Natural killer cell (primary cell): Measurements from ENCODE around the gene PMM2. TPM values are rescaled to one million over a fixed set of nuclear protein-coding genes. Genes with fewer than 3 reads are reported as not detected.
"Not testable (repeated sequence)": the region's sequence is repeated elsewhere in the genome, so short reads cannot be mapped to it uniquely, and the experiment has no call there.

Experiments
- ATAC-seq, 3 donors: fragments of 150-1000 bp in 2 of 3; fragments of 200-7000 bp in 1 of 3; cut with Tn5 transposase; 1 replicate in 1 of 3; 2 replicates in 2 of 3; pipeline ENCODE4 v1.10.0; 2021; ENCODE audit warnings: mild to moderate bottlenecking in 2 of 3, moderate library complexity in 2 of 3
- DNase-seq, 2 donors: peaks; one replicate each; pipeline versions ENCODE4 v3.0.0 to v3.0.0-alpha.2; 2013 to 2021; ENCODE audit warnings: mixed read lengths in 1 of 2
- H3K27ac ChIP-seq: one replicate; pipeline ENCODE4 v1.5.1; 2013; ENCODE audit warnings: mild to moderate bottlenecking, low read length
- H3K27me3 ChIP-seq: one replicate; pipeline ENCODE4 v1.6.1; 2013; ENCODE audit warnings: low read length; ENCODE audit not compliant: control insufficient read depth, insufficient read depth
- H3K36me3 ChIP-seq: one replicate; pipeline ENCODE4 v1.6.1; 2013; ENCODE audit warnings: low read length; ENCODE audit not compliant: control insufficient read depth, insufficient read depth
- H3K4me1 ChIP-seq: one replicate; pipeline ENCODE4 v1.6.1; 2013; ENCODE audit warnings: low read length; ENCODE audit not compliant: control insufficient read depth, insufficient read depth
- H3K4me3 ChIP-seq: one replicate; pipeline ENCODE4 v1.5.1; 2013; ENCODE audit warnings: low read length
- H3K9me3 ChIP-seq: one replicate; pipeline ENCODE4 v1.6.1; 2013; ENCODE audit warnings: low read length; ENCODE audit not compliant: control insufficient read depth, insufficient read depth
- H3K27ac Mint-ChIP-seq, 2 donors: one replicate each; pipeline ENCODE4 v1.8.0; 2022; ENCODE audit warnings: mild to moderate bottlenecking in 2 of 2, mixed read lengths in 2 of 2, moderate library complexity in 1 of 2
- H3K27me3 Mint-ChIP-seq, 2 donors: one replicate each; pipeline ENCODE4 v1.8.0; 2022; ENCODE audit warnings: low read depth in 2 of 2, mixed read lengths in 2 of 2
- H3K36me3 Mint-ChIP-seq: one replicate; pipeline ENCODE4 v1.8.0; 2022; ENCODE audit warnings: mixed read lengths
- H3K4me1 Mint-ChIP-seq, 2 donors: one replicate each; pipeline ENCODE4 v1.8.0; 2022; ENCODE audit warnings: mixed read lengths in 2 of 2
- H3K4me3 Mint-ChIP-seq: one replicate; pipeline ENCODE4 v1.8.0; 2022; ENCODE audit warnings: mild to moderate bottlenecking, moderate library complexity, mixed read lengths
- H3K9me3 Mint-ChIP-seq, 2 donors: one replicate each; pipeline ENCODE4 v1.8.0; 2022; ENCODE audit warnings: mixed read lengths in 2 of 2
- WGBS: methylation state at CpG from one replicate; pipeline ENCODE4 v1.1.7; 2013; ENCODE audit warnings: missing lambda C conversion rate; ENCODE audit not compliant: insufficient coverage; 5-methylcytosine and 5-hydroxymethylcytosine counted together
- intact Hi-C: fragments of 100-400 bp; cut with micrococcal nuclease; formaldehyde crosslinking; loops from one replicate; pipeline ENCODE4 v1.14.2; 2022
- total RNA-seq, 4 donors: library from RNA; stranded (reverse); fragments of 120-200 nt in 1 of 4; gene quantifications; one replicate each; pipeline versions ENCODE4 v1.2.3 to v1.2.4, GENCODE V29; 2013 to 2022
- TF ChIP-seq, protein P1 (sequence below): fragments of 200-600 bp; IDR thresholded peaks from one replicate; pipeline ENCODE4 v1.8.0; 2022; ENCODE audit warnings: antibody characterized with exemption

PMM2 gene
- total RNA-seq, 3 donors from 2014 or later (not counting 1 experiment from before 2014, with no cell fraction given), result 33.4 to 37.6 (median 36.4) TPM

DNA sequence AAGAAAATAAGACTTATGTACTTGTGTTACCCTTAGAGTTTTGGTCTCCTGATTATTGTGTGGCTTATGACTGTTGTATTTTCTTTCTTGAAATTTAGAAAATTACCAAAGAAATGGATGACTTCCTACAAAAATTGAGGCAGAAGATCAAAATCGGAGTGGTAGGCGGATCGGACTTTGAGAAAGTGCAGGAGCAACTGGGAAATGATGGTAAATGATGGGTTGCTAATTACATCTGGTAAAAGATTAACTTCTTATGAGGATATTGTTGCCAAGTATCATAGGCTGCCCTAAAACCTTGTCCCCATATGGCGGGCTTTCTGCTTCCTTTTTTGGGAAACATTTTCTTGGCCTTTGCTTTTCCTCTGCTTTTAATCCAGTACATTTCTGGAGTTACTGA lies 4.1 kb downstream of the PMM2 start:
- Mint-ChIP-seq H3K4me1 (peaks cover 33% of the 10 kb centered on the region in 2 donors), H3K27me3 (no peaks in the 10 kb centered on the region), H3K27ac (no peak overlapping the region), H3K9me3 (no peaks in the 10 kb centered on the region), H3K36me3 (peaks cover 7% of the 10 kb centered on the region), H3K4me3 (no peak overlapping the region)
- no peak overlapping the region for H3K4me3 ChIP-seq
- no peaks in the 10 kb centered on the region for H3K9me3 ChIP-seq
- peaks cover 33% of the 10 kb centered on the region for H3K36me3 ChIP-seq
- TF ChIP-seq, protein P1, sequence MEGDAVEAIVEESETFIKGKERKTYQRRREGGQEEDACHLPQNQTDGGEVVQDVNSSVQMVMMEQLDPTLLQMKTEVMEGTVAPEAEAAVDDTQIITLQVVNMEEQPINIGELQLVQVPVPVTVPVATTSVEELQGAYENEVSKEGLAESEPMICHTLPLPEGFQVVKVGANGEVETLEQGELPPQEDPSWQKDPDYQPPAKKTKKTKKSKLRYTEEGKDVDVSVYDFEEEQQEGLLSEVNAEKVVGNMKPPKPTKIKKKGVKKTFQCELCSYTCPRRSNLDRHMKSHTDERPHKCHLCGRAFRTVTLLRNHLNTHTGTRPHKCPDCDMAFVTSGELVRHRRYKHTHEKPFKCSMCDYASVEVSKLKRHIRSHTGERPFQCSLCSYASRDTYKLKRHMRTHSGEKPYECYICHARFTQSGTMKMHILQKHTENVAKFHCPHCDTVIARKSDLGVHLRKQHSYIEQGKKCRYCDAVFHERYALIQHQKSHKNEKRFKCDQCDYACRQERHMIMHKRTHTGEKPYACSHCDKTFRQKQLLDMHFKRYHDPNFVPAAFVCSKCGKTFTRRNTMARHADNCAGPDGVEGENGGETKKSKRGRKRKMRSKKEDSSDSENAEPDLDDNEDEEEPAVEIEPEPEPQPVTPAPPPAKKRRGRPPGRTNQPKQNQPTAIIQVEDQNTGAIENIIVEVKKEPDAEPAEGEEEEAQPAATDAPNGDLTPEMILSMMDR, result no peak
- intact Hi-C loops, result no loop called here
- DNase-seq, result no peak
- H3K27ac ChIP-seq, result no peak overlapping the region
- no peak for ATAC-seq
- no peaks in the 10 kb centered on the region for H3K27me3 ChIP-seq
- WGBS, result 97% methylated on average over 4 of the region's 4 CpGs
- peaks cover 15% of the 10 kb centered on the region for H3K4me1 ChIP-seq

DNA sequence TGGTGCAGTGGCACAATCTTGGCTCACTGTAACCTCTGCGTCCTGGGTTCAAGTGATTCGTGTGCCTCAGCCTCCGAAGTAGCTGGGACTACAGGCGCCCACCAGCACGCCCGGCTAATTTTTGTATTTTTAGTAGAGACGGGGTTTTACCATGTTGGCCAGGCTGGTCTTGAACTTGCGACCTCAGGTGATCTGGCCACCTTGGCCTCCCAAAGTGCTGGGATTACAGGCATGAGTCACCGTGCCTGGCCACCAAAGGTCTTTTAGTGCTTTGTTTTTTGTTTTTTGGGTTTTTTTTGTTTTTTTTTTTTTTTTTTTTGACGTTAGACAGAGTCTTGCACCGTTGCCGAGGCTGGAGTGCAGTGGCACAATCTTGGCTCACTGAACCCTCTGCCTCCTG lies 6.1 kb downstream of the PMM2 start:
- DNase-seq, H3K4me1 ChIP-seq, H3K27ac ChIP-seq, ATAC-seq, H3K27me3 ChIP-seq, H3K9me3 Mint-ChIP-seq, H3K27me3 Mint-ChIP-seq, H3K4me3 Mint-ChIP-seq, H3K9me3 ChIP-seq, H3K4me3 ChIP-seq, intact Hi-C loops, H3K27ac Mint-ChIP-seq: not testable (repeated sequence)
- Mint-ChIP-seq H3K36me3 (peaks cover 24% of the 10 kb centered on the region), H3K4me1 (peaks cover 13 to 14% of the 10 kb centered on the region in 2 donors)
- peaks cover 51% of the 10 kb centered on the region for H3K36me3 ChIP-seq
- 97% methylated on average over 12 of the region's 12 CpGs for WGBS

DNA sequence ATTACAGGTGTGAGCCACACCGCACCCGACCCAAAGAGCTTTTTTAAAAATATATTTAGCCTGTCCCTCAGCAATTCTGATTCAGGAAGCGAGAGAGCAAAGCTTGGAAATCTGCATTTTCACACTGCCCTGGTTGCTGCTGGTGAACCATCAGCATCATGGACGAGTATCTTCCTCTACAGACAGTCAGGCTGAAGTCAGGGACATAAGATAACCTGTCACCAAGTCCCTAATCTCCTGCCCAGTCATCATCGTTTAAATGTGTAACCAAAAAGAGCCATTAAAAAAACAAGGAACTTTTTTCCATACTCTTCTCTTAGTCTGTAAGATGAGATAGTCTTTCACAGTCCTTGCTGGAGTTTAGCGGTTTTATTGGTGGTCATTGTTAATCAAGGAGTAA lies 6.7 kb downstream of the PMM2 start:
- Histone ChIP-seq H3K27ac (no peak overlapping the region), H3K4me1 (no peaks in the 10 kb centered on the region), H3K4me3 (no peak overlapping the region), H3K9me3 (no peaks in the 10 kb centered on the region), H3K27me3 (no peaks in the 10 kb centered on the region), H3K36me3 (peaks cover 57% of the 10 kb centered on the region)
- H3K4me1 Mint-ChIP-seq, result peaks cover 7 to 8% of the 10 kb centered on the region in 2 donors
- peaks cover 27% of the 10 kb centered on the region for H3K36me3 Mint-ChIP-seq
- H3K9me3 Mint-ChIP-seq, result no peaks in the 10 kb centered on the region
- H3K27me3 Mint-ChIP-seq, result no peaks in the 10 kb centered on the region
- WGBS, result 96% methylated on average over 5 of the region's 6 CpGs
- TF ChIP-seq, protein P1, result no peak
- ATAC-seq (no peak), DNase-seq (no peak)
- no peak overlapping the region for H3K27ac Mint-ChIP-seq
- no peak overlapping the region for H3K4me3 Mint-ChIP-seq
- intact Hi-C loops, result no loop called here

DNA sequence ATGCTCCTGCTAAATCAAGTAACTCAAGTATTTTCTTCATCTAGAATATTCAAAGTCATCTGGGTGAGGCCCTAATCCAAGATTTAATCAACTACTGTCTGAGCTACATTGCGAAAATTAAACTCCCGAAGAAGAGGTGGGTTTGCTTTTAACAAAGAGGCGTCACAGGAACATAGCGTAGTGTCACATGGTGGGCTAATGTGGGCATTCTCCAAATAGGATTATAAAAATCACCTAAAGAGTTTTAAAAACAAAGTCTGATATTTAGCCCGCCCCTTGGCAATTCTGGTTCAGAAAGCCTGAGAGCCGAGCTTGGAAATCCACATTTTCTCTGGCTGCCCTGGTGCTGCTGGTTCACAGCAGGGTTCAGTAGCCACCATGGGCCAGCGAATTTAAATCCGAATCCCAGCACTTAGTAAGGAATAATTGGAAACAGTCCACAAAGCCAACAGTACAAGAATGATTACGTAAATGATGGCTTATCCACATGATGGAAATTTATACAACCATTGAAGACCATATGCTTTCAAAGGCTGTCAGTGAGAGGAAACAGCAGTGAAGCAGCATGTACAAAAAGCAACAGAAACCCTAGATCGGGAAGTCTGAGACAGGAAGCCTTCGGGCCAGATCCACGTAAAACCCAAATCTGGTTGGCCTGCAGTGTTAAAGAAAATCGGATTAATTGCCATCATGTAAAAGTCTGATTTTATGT lies 8.8 kb downstream of the PMM2 start:
- no peaks in the 10 kb centered on the region for H3K27me3 Mint-ChIP-seq

More for the DNA sequence above, 8.8 kb downstream of the PMM2 start:
- no peak for DNase-seq
- Histone ChIP-seq H3K27ac (no peak overlapping the region), H3K4me3 (no peak overlapping the region), H3K27me3 (no peaks in the 10 kb centered on the region), H3K4me1 (no peaks in the 10 kb centered on the region), H3K9me3 (no peaks in the 10 kb centered on the region), H3K36me3 (peaks cover 71% of the 10 kb centered on the region)
- intact Hi-C loops, result no loop called here
- Mint-ChIP-seq H3K27ac (no peak overlapping the region), H3K36me3 (peaks cover 32% of the 10 kb centered on the region), H3K9me3 (no peaks in the 10 kb centered on the region), H3K4me1 (peaks cover 5 to 7% of the 10 kb centered on the region in 2 donors), H3K4me3 (no peak overlapping the region)
- TF ChIP-seq, protein P1, result no peak
- 96% methylated on average over 13 of the region's 13 CpGs for WGBS
- ATAC-seq, result no peak
